ENCODE data around the gene PTBP2.

GRCh38 chr1:96782856-96783255 lies 61.3 kb downstream of the PTBP2 start:
- TF ChIP-seq GATA2 (IDR thresholded peaks at IDR 0.05; ENCODE audit: low read depth, low read length) = no peak
- no peak for TF ChIP-seq GATA3 (IDR thresholded peaks at IDR 0.05; ENCODE audit: low read depth, low read length)

Measured in SH-SY5Y (cell line).